Calu3 (cell line): ENCODE measurements around the gene KMT2C. TPM values are rescaled to one million over a fixed set of nuclear protein-coding genes. Genes with fewer than 3 reads are reported as not detected.

ENCODE experiments used
- BruUV-seq: library from RNA; stranded (reverse); fragments of 400-500 nt; replicated peaks from 2 replicates; lab custom pipeline; 2021; lab: Mats Ljungman, UMichigan
- CTCF ChIA-PET: fragments of 300-600 bp; sonication (Branson Sonifier 250); formaldehyde crosslinking; loops from one replicate; lab custom pipeline; 2022; ENCODE audit warnings: antibody characterized with exemption; lab: Charles Lee
- DNase-seq: peaks from one replicate; pipeline ENCODE4 v3.0.0; 2022
- H3K27ac Mint-ChIP-seq: one replicate; pipeline ENCODE4 v1.8.0; 2022; ENCODE audit warnings: mixed read lengths; ENCODE audit not compliant: unreplicated experiment
- H3K27me3 Mint-ChIP-seq: one replicate; pipeline ENCODE4 v1.8.0; 2022; ENCODE audit warnings: mixed read lengths; ENCODE audit not compliant: unreplicated experiment
- H3K36me3 Mint-ChIP-seq: one replicate; pipeline ENCODE4 v1.8.0; 2022; ENCODE audit warnings: mild to moderate bottlenecking, moderate library complexity, mixed read lengths; ENCODE audit not compliant: insufficient read depth, unreplicated experiment
- H3K4me1 Mint-ChIP-seq: one replicate; pipeline ENCODE4 v1.8.0; 2022; ENCODE audit warnings: mild to moderate bottlenecking, low read depth, mixed read lengths; ENCODE audit not compliant: unreplicated experiment
- H3K4me3 Mint-ChIP-seq: one replicate; pipeline ENCODE4 v1.8.0; 2022; ENCODE audit warnings: mild to moderate bottlenecking, low read depth, moderate library complexity, mixed read lengths; ENCODE audit not compliant: unreplicated experiment
- H3K9me3 Mint-ChIP-seq: one replicate; pipeline ENCODE4 v1.8.0; 2022; ENCODE audit warnings: low read depth, mixed read lengths; ENCODE audit not compliant: unreplicated experiment
- intact Hi-C: fragments of 100-400 bp; cut with micrococcal nuclease; formaldehyde crosslinking; loops from one replicate; pipeline ENCODE4 v1.10.0; 2022; ENCODE audit not compliant: unreplicated experiment
- total RNA-seq: library from RNA; stranded (reverse); gene quantifications from 2 replicates; pipeline ENCODE4 v1.2.3, GENCODE V29; 2022
- TF ChIP-seq, protein P1 (sequence below): fragments of 200-600 bp; IDR thresholded peaks from one replicate; pipeline ENCODE4 v1.8.0; 2022; ENCODE audit warnings: antibody characterized with exemption; ENCODE audit not compliant: unreplicated experiment

Gene KMT2C
- total RNA-seq, 1 experiment from 2014 or later: 73.4 TPM

DNA sequence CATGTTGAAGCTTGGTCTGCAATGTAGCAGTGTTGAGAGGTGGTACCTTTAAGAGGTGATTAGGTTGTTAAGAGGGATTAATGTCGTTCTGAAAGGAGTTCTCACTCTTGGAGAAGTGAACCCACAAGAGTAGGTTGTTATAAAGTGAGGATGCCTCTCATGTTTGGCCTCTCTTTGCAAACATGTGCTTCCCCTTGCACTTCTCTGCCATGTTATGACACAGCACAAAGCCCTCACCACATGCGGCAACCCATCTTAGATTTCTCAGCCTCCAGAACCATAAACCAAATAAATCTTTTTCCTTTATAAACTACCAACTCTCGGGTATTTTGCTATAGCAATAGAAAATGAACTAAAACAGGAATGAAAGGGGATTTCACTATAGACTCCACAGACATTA is 66.3 kb downstream of the KMT2C start:
- H3K36me3 Mint-ChIP-seq: peaks cover 5% of the 10 kb centered on the region
- intact Hi-C loops: no loop called here
- DNase-seq: no peak
- no peaks in the 10 kb centered on the region for H3K9me3 Mint-ChIP-seq
- no peak overlapping the region for H3K4me3 Mint-ChIP-seq
- TF ChIP-seq, protein P1, sequence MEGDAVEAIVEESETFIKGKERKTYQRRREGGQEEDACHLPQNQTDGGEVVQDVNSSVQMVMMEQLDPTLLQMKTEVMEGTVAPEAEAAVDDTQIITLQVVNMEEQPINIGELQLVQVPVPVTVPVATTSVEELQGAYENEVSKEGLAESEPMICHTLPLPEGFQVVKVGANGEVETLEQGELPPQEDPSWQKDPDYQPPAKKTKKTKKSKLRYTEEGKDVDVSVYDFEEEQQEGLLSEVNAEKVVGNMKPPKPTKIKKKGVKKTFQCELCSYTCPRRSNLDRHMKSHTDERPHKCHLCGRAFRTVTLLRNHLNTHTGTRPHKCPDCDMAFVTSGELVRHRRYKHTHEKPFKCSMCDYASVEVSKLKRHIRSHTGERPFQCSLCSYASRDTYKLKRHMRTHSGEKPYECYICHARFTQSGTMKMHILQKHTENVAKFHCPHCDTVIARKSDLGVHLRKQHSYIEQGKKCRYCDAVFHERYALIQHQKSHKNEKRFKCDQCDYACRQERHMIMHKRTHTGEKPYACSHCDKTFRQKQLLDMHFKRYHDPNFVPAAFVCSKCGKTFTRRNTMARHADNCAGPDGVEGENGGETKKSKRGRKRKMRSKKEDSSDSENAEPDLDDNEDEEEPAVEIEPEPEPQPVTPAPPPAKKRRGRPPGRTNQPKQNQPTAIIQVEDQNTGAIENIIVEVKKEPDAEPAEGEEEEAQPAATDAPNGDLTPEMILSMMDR: no peak
- H3K4me1 Mint-ChIP-seq: no peaks in the 10 kb centered on the region
- BruUV-seq: no TSS peak
- no peak overlapping the region for H3K27ac Mint-ChIP-seq
- H3K27me3 Mint-ChIP-seq: no peaks in the 10 kb centered on the region
- CTCF ChIA-PET: no interaction called here

DNA sequence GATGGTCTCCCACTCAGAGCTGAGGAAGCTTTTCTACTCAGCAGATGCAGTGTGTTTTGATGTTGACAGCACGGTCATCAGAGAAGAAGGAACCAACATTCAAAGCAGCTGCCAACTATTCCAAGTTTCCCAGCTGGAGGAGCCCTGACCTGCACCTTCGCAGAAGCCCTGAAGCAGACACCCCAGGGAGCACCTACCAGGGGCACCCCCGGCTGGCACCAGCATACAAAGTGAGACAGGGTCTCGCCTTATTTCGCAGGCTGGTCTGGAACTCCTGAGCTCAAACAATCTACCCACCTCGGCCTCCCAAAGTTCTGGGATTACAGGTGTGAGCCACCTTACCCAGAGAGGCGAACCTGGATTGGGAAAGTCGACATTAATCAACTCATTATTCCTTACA is 68.6 kb downstream of the KMT2C start:
- H3K27me3 Mint-ChIP-seq: no peaks in the 10 kb centered on the region
- BruUV-seq: no TSS peak
- CTCF ChIA-PET: no interaction called here
- peaks cover 16% of the 10 kb centered on the region for H3K4me1 Mint-ChIP-seq
- intact Hi-C loops: no loop called here
- DNase-seq: no peak
- H3K27ac Mint-ChIP-seq: no peak overlapping the region
- no peak overlapping the region for H3K4me3 Mint-ChIP-seq
- H3K9me3 Mint-ChIP-seq: no peaks in the 10 kb centered on the region
- TF ChIP-seq, protein P1: no peak
- H3K36me3 Mint-ChIP-seq: peaks cover 5% of the 10 kb centered on the region

GRCh38 chr7:152366662-152367061 is 69.1 kb downstream of the KMT2C start:
- TF ChIP-seq, protein P1: no peak
- no TSS peak for BruUV-seq
- H3K27me3 Mint-ChIP-seq: no peaks in the 10 kb centered on the region
- no peak overlapping the region for H3K4me3 Mint-ChIP-seq
- intact Hi-C loops: no loop called here
- H3K27ac Mint-ChIP-seq: no peak overlapping the region
- CTCF ChIA-PET: interaction anchor here (0.6 kb wide), 1 partner anchor 141 kb away, joined by 3 read pairs; no protein-coding TSS in a partner anchor
- peaks cover 5% of the 10 kb centered on the region for H3K36me3 Mint-ChIP-seq
- DNase-seq: no peak
- no peaks in the 10 kb centered on the region for H3K9me3 Mint-ChIP-seq
- H3K4me1 Mint-ChIP-seq: peaks cover 17% of the 10 kb centered on the region

DNA sequence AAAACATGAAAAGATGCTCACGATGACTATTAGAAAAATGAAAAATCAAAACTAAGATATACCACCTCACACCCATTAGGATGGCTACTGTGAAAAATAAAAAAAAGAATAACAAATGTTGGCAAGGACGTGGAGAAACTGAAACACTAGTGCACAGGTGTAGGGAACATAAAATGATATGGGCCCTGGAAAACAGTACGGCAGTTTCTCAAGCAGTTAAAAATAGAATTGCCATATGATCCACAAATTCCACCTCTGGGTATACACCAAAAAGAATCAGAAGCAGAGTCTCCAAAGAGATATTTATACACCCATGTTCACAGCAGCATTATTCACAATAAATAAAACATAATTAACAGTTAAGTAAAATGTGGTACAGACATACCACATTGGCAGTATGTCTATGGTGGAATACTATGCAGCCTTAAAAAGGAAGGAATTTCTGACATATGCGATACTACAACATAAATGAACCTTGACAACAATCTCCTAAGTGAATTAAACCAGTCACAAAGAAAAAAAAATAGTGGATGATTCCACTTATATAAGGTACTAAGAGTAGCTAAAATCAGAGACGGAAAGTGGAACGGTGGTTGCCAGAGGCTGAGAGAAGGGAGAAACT is 69.7 kb downstream of the KMT2C start:
- TF ChIP-seq, protein P1: no peak
- no peak overlapping the region for H3K4me3 Mint-ChIP-seq
- no peak overlapping the region for H3K27ac Mint-ChIP-seq
- BruUV-seq: no TSS peak
- intact Hi-C loops: no loop called here
- CTCF ChIA-PET: interaction anchor here (0.6 kb wide), 1 partner anchor 142 kb away, joined by 3 read pairs; no protein-coding TSS in a partner anchor
- no peaks in the 10 kb centered on the region for H3K27me3 Mint-ChIP-seq
- H3K9me3 Mint-ChIP-seq: no peaks in the 10 kb centered on the region
- no peak for DNase-seq
- H3K4me1 Mint-ChIP-seq: peaks cover 17% of the 10 kb centered on the region
- H3K36me3 Mint-ChIP-seq: peaks cover 5% of the 10 kb centered on the region
